GM12891 (cell line): Measurements from ENCODE around the gene RAB8B.

Experiments
- DNase-seq: peaks from one replicate; pipeline ENCODE4 v3.0.0; 2011; ENCODE audit warnings: low spot score; ENCODE audit not compliant: insufficient read length
- FAIRE-seq: peaks from 2 replicates; lab custom pipeline; 2011; peaks lifted over from hg19 to GRCh38; lab: Jason Lieb, UNC
- PAX5 ChIP-seq: IDR thresholded peaks from 2 replicates; pipeline ENCODE4 v1.6.1; 2011; ENCODE audit warnings: low read length, moderate library complexity, mild to moderate bottlenecking; ENCODE audit not compliant: insufficient read depth, severe bottlenecking
- POLR2A ChIP-seq: IDR thresholded peaks from 2 replicates; pipeline ENCODE4 v1.6.1; 2011; ENCODE audit warnings: low read depth, low read length, control low read depth
- POLR2AphosphoS5 ChIP-seq: IDR thresholded peaks from 2 replicates; pipeline ENCODE4 v1.6.1; 2011; ENCODE audit warnings: low read depth, low read length, control low read depth
- POU2F2 ChIP-seq: IDR thresholded peaks from 2 replicates; pipeline ENCODE4 v1.6.1; 2011; ENCODE audit warnings: low read depth, mild to moderate bottlenecking, control low read depth, low read length, moderate library complexity
- SPI1 ChIP-seq: IDR thresholded peaks from 2 replicates; pipeline ENCODE4 v1.6.1; 2011; ENCODE audit warnings: low read depth, low read length, control low read depth
- TAF1 ChIP-seq: IDR thresholded peaks from 2 replicates; pipeline ENCODE4 v1.6.1; 2011; ENCODE audit warnings: low read depth, low read length, control low read depth

RAB8B gene

GRCh38 chr15:63221346-63221745 is 31.9 kb downstream of the RAB8B start:
- no peak for DNase-seq
- TF ChIP-seq POLR2A (no peak), SPI1 (no peak), TAF1 (no peak), POU2F2 (no peak), PAX5 (no peak), POLR2AphosphoS5 (no peak)
- FAIRE-seq = no peak

GRCh38 chr15:63223463-63223862 is 34.1 kb downstream of the RAB8B start:
- TF ChIP-seq POU2F2 = no peak
- no peak for TF ChIP-seq SPI1
- no peak for TF ChIP-seq POLR2A
- no peak for TF ChIP-seq TAF1
- TF ChIP-seq PAX5 = no peak
- TF ChIP-seq POLR2AphosphoS5 = no peak
- peak; percentile 77 for FAIRE-seq

GRCh38 chr15:63225381-63225780 is 36.0 kb downstream of the RAB8B start:
- DNase-seq (no peak), FAIRE-seq (no peak)
- TF ChIP-seq SPI1 = no peak
- no peak for TF ChIP-seq POLR2AphosphoS5
- no peak for TF ChIP-seq PAX5
- no peak for TF ChIP-seq TAF1
- no peak for TF ChIP-seq POU2F2
- TF ChIP-seq POLR2A = no peak

More at GRCh38 chr15:63223463-63223862, 34.1 kb downstream of the RAB8B start:
- no peak for DNase-seq

GRCh38 chr15:63226155-63226883 is 36.9 kb downstream of the RAB8B start:
- FAIRE-seq (peak; percentile 35), DNase-seq (no peak)
- no peak for TF ChIP-seq TAF1
- TF ChIP-seq POLR2AphosphoS5 = no peak
- TF ChIP-seq POLR2A = no peak
- TF ChIP-seq SPI1 = no peak
- no peak for TF ChIP-seq POU2F2
- no peak for TF ChIP-seq PAX5

- TF ChIP-seq TAF1 (no peak), SPI1 (no peak), POLR2A (no peak), POU2F2 (no peak), POLR2AphosphoS5 (no peak), PAX5 (no peak)
- DNase-seq (no peak), FAIRE-seq (peak; percentile 80)
These were observed 37.6 kb downstream of the RAB8B start for GRCh38 chr15:63226966-63227401.

GRCh38 chr15:63227689-63228088 is 38.3 kb downstream of the RAB8B start:
- TF ChIP-seq SPI1 (no peak), PAX5 (no peak), POLR2AphosphoS5 (no peak), TAF1 (no peak), POU2F2 (no peak), POLR2A (no peak)
- FAIRE-seq = no peak
- no peak for DNase-seq

- no peak for DNase-seq
- no peak for FAIRE-seq
- TF ChIP-seq TAF1 (no peak), SPI1 (no peak), POLR2AphosphoS5 (no peak), POU2F2 (no peak), PAX5 (no peak), POLR2A (no peak)
These were observed 41.8 kb downstream of the RAB8B start for GRCh38 chr15:63231206-63231605.

GRCh38 chr15:63231706-63232105 is 42.3 kb downstream of the RAB8B start:
- DNase-seq (no peak), FAIRE-seq (peak; percentile 13)
- no peak for TF ChIP-seq POU2F2
- no peak for TF ChIP-seq PAX5

GRCh38 chr15:63232405-63232804 is 43.0 kb downstream of the RAB8B start:
- TF ChIP-seq SPI1 (no peak), PAX5 (no peak), TAF1 (no peak)
- FAIRE-seq = no peak
- no peak for DNase-seq

GRCh38 chr15:63232943-63233342 is 43.5 kb downstream of the RAB8B start:
- DNase-seq (no peak), FAIRE-seq (no peak)
- TF ChIP-seq POLR2A = no peak
- no peak for TF ChIP-seq TAF1
- TF ChIP-seq POU2F2 = no peak
- no peak for TF ChIP-seq POLR2AphosphoS5
- no peak for TF ChIP-seq PAX5
- TF ChIP-seq SPI1 = no peak
